A549 treated with AZD9567 at 1 μM for 4 hours (cell line): ENCODE data around the gene PRRC1. TPM values are rescaled to one million over a fixed set of nuclear protein-coding genes. Genes with fewer than 3 reads are reported as not detected.

ENCODE experiments used
- total RNA-seq: library from RNA; stranded (reverse); fragments of 200-300 nt; extraction: Qiagen RNA extraction; gene quantifications from 5 replicates; pipeline ENCODE4 v1.2.3, GENCODE V29; 2022; ENCODE audit not compliant: insufficient read depth

The PRRC1 gene
- 41.5 to 68.6 TPM (median 54.3 TPM) in 5 replicates for total RNA-seq

GRCh38 chr5:127517480-127518318 lies at the start of gene PRRC1:
TSS of gene PRRC1 (plus strand) at chr5:127517640. CDS start at chr5:127523480, 5,840 bp downstream.

Other genes with a start within 250 kb of the PRRC1 start
- gene MEGF10, start 226.8 kb upstream of the PRRC1 start, total RNA-seq = not detected in 5 replicates
- gene CTXN3, start 131.4 kb downstream of the PRRC1 start, total RNA-seq = not detected in 5 replicates
- gene CCDC192, start 185.8 kb downstream of the PRRC1 start, total RNA-seq = not detected in 5 replicates